Activated CD4-positive, alpha-beta T cell treated with anti-CD3 and anti-CD28 coated beads, Interleukin-2, amount 10 ng/mL, durations not matched to agents 24 days and 14 days (primary cell): ENCODE data around the gene CLEC12A. TPM values are rescaled to one million over a fixed set of nuclear protein-coding genes. Genes with fewer than 3 reads are reported as not detected.
A peak's percentile ranks its signal among the peaks of the same experiment; 100 is the strongest.

ENCODE experiments used
- DNase-seq: peaks from one replicate; pipeline ENCODE4 v3.0.0; 2022
- H3K27ac Mint-ChIP-seq: one replicate; pipeline ENCODE4 v1.8.0; 2022; ENCODE audit warnings: mild to moderate bottlenecking, mixed read lengths
- H3K27me3 Mint-ChIP-seq: one replicate; pipeline ENCODE4 v1.8.0; 2022; ENCODE audit warnings: mixed read lengths
- H3K36me3 Mint-ChIP-seq: one replicate; pipeline ENCODE4 v1.8.0; 2022; ENCODE audit warnings: low read depth, mild to moderate bottlenecking, mixed read lengths
- H3K4me1 Mint-ChIP-seq: one replicate; pipeline ENCODE4 v1.8.0; 2021; ENCODE audit warnings: mixed read lengths
- H3K4me3 Mint-ChIP-seq: one replicate; pipeline ENCODE4 v1.8.0; 2022; ENCODE audit warnings: mild to moderate bottlenecking, moderate library complexity, mixed read lengths
- H3K9me3 Mint-ChIP-seq: one replicate; pipeline ENCODE4 v1.8.0; 2021; ENCODE audit warnings: mixed read lengths
- intact Hi-C: fragments of 100-400 bp; cut with micrococcal nuclease; formaldehyde crosslinking; loops from one replicate; pipeline ENCODE4 v1.15.1; 2023
- total RNA-seq: library from RNA; stranded (reverse); gene quantifications from 2 replicates; pipeline ENCODE4 v1.2.3, GENCODE V29; 2022

The CLEC12A gene
- total RNA-seq, 1 donor from 2014 or later: not detected

DNA sequence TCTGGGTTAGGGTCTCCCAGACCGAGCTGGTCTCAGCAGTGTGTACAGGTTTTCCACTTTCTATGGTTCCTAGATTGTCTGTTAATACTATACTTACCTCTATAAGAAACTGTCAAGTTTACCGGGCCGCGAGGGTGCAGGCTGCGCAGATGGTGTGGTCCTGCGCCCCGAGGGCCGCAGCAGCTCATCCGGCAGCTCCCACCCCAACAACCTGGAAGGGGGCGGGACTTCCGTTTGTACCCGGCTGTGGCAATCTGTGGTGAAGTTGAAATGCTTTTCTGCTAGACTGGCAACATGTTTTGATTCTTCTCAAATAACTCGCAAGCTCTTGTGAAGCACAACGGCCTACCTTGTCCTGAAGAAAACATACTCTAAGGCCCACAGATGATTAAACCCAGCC lies 59.2 kb downstream of the CLEC12A start, which contains the start of gene CLEC9A:
CLEC9A (plus strand) TSS at position 237 of the 400 bp plus-strand sequence. CDS start 22,006 bp downstream, outside the sequence.
- intact Hi-C loops: no loop called here
- Mint-ChIP-seq H3K9me3 (no peaks in the 10 kb centered on the region), H3K27ac (no peak within 1 kb of the TSS), H3K36me3 (no peaks in the 10 kb centered on the region), H3K4me3 (no peak within 1 kb of the TSS), H3K4me1 (no peaks in the 10 kb centered on the region), H3K27me3 (peaks cover 17% of the 10 kb centered on the region)
- no peak for DNase-seq

DNA sequence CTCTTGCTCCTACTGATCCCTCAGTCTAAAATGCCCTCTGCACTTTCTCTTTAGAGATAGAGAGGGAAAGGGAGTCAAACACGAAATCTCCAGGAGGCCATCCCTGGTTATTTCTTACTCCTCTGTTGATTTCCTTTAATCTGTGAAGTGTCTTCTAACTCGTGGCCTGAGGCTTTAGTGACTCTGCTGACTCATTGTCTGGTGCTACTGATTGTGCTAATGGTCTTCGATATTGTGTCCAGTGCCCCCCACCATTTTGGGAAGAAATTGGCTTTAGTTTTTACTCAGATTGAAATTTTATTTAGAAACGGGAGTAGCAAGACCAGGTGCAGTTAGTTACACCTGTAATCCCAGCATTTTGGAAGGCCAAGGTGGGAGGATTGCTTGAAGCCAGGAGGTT lies 60.1 kb downstream of the CLEC12A start:
- no peak for DNase-seq
- Mint-ChIP-seq H3K9me3 (no peaks in the 10 kb centered on the region), H3K36me3 (no peaks in the 10 kb centered on the region), H3K4me3 (no peak overlapping the region), H3K4me1 (no peaks in the 10 kb centered on the region), H3K27me3 (peaks cover 20% of the 10 kb centered on the region), H3K27ac (no peak overlapping the region)
- intact Hi-C loops: no loop called here

DNA sequence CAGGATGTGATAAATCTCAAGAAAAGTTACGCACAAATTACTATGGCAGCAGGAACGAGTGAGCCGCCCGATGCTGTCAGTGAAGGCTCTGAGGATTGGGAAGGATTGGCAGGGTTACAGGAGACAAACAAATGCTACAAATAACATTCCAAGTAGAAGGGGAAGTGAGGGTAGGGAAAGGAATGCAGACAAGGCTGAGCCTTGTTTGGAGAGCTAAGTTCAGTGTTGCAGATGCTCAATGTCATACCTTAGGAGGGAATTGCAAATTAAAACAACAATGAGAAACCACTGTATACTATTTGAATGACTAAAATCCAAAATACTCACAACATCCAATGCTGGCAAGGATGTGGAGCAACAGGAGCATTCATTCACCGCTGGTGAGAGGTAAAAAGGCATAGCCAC lies 60.6 kb downstream of the CLEC12A start:
- Mint-ChIP-seq H3K27ac (no peak overlapping the region), H3K27me3 (peaks cover 20% of the 10 kb centered on the region)
- intact Hi-C loops: no loop called here

DNA sequence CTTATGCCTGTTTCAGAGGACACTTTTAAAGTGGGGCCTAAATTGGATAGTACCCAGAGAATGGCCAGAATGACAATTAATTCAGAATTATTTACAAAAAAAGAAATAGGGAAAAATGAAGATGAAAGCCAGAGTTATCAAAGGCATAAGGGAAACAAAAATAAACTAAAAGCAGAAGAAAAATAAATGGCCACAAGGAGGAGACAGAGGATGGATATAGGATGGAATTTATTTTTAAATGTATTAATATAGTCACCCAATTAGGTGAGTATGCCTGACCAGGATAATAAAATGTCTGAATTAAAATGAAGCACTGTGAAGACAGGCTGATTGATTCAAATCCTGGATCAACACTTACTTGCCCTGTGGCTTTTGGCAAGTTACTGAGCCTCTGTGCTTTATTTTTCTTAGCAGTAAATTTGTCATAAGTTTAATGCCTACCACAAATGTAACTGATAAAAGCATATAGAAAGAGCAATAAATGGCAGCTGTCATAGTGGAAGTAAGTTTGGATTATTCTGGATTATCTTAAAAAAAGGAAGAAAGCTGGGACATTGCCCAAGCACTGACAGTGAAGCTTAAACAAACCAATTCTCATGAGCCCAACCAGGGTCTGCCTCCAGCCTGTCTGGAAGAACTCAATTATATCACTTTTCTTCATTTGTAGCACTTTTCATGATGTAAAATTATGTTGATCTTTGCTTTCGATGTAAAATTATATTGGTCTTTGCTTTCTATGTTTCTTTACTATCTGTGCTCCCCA lies 62.8 kb downstream of the CLEC12A start:
- intact Hi-C loops: loop anchor here (1.0 kb wide), 1 partner anchor 106 kb away; no protein-coding TSS in a partner anchor
- Mint-ChIP-seq H3K27ac (no peak overlapping the region), H3K4me1 (no peaks in the 10 kb centered on the region), H3K27me3 (peaks cover 14% of the 10 kb centered on the region), H3K4me3 (no peak overlapping the region), H3K9me3 (no peaks in the 10 kb centered on the region), H3K36me3 (no peaks in the 10 kb centered on the region)
- DNase-seq: peak; percentile 30

More for the DNA sequence above, 60.6 kb downstream of the CLEC12A start:
- DNase-seq: no peak
- no peaks in the 10 kb centered on the region for H3K9me3 Mint-ChIP-seq
- no peak overlapping the region for H3K4me3 Mint-ChIP-seq
- no peaks in the 10 kb centered on the region for H3K4me1 Mint-ChIP-seq
- no peaks in the 10 kb centered on the region for H3K36me3 Mint-ChIP-seq

Other genes starting within 250 kb of the CLEC12A start
- gene CLECL1, start 238.3 kb upstream of the CLEC12A start, total RNA-seq: 5.3 and 9.1 TPM in 2 replicates
- gene CD69, start 210.5 kb upstream of the CLEC12A start, total RNA-seq: 106 and 111 TPM in 2 replicates
- gene KLRF1, start 143.9 kb upstream of the CLEC12A start, total RNA-seq: not detected in 2 replicates
- gene CLEC2B, start 102.1 kb upstream of the CLEC12A start, total RNA-seq: 13.0 and 13.1 TPM in 2 replicates
- not detected in 2 replicates for gene KLRF2, start 89.9 kb upstream of the CLEC12A start, total RNA-seq
- not detected in 2 replicates for gene CLEC2A, start 39.0 kb upstream of the CLEC12A start, total RNA-seq
- not detected in 2 replicates for gene CLEC1B, start 27.7 kb downstream of the CLEC12A start, total RNA-seq
- gene CLEC12B, start 39.2 kb downstream of the CLEC12A start, total RNA-seq: not detected in 2 replicates
- not detected in 2 replicates for gene CLEC9A, start 59.3 kb downstream of the CLEC12A start, total RNA-seq
- not detected in 2 replicates for gene CLEC1A, start 127.6 kb downstream of the CLEC12A start, total RNA-seq
- not detected in 2 replicates for gene CLEC7A, start 158.8 kb downstream of the CLEC12A start, total RNA-seq
- gene OLR1, start 200.7 kb downstream of the CLEC12A start, total RNA-seq: not detected in 2 replicates
- not detected in 2 replicates for gene TMEM52B, start 207.6 kb downstream of the CLEC12A start, total RNA-seq
- gene GABARAPL1, start 241.5 kb downstream of the CLEC12A start, total RNA-seq: 1.5 and 2.6 TPM in 2 replicates